B cell (primary cell): ENCODE results near the gene PTX4. TPM values are rescaled to one million over a fixed set of nuclear protein-coding genes. Genes with fewer than 3 reads are reported as not detected.

Experiments used
- ATAC-seq: fragments of 200-7000 bp; cut with Tn5 transposase; one replicate; pipeline ENCODE4 v1.10.0; 2021; ENCODE audit warnings: low read depth, mild to moderate bottlenecking, moderate number of reproducible peaks, moderate library complexity
- CTCF ChIA-PET: fragments of 350-600 bp; sonication (Branson Sonifier 250); formaldehyde crosslinking; loops from one replicate; lab custom pipeline; 2021; ENCODE audit warnings: antibody characterized with exemption, inconsistent platforms; lab: Charles Lee
- POLR2A ChIA-PET: fragments of 350-600 bp; sonication (Branson Sonifier 250); formaldehyde crosslinking; loops from one replicate; lab custom pipeline; 2021; ENCODE audit warnings: antibody characterized with exemption; lab: Charles Lee
- DNase-seq: peaks from one replicate; pipeline ENCODE4 v3.0.0; 2013
- H2AFZ ChIP-seq: 2 replicates; pipeline ENCODE4 v1.6.1; 2012; ENCODE audit warnings: mild to moderate bottlenecking, low read depth, low read length; ENCODE audit not compliant: insufficient read depth, poor library complexity, severe bottlenecking
- H3K27ac ChIP-seq, 2 donors: 1 replicate in 1 of 2; 2 replicates in 1 of 2; pipeline ENCODE4 v1.5.1; 2012 to 2013; ENCODE audit warnings: low read length in 2 of 2, mild to moderate bottlenecking in 2 of 2, moderate library complexity in 1 of 2
- H3K27me3 ChIP-seq, 4 experiments: fragments of 200-600 bp in 1 of 4; sonication (generic) in 1 of 4; replicated peaks in 1 of 4; 1 replicate in 2 of 4; 2 replicates in 2 of 4; pipeline versions ENCODE4 v1.6.1 to v1.7.0; 2013 to 2016; ENCODE audit warnings: low read length in 3 of 4, mild to moderate bottlenecking in 2 of 4, mixed read lengths in 1 of 4, moderate library complexity in 1 of 4; ENCODE audit not compliant: insufficient read depth in 4 of 4, control insufficient read depth in 3 of 4; ENCODE audit errors: control extremely low read depth in 1 of 4
- H3K36me3 ChIP-seq, 2 experiments: replicated peaks in 1 of 2; 1 replicate in 1 of 2; 2 replicates in 1 of 2; pipeline versions ENCODE4 v1.6.1 to v1.7.1; 2013; ENCODE audit warnings: low read length in 1 of 2; ENCODE audit not compliant: insufficient read depth in 2 of 2, control insufficient read depth in 1 of 2; ENCODE audit errors: control extremely low read depth in 1 of 2, extremely low read depth in 1 of 2
- H3K4me1 ChIP-seq, 2 donors: fragments of 200-600 bp in 1 of 2; sonication (generic) in 1 of 2; 1 replicate in 1 of 2; 2 replicates in 1 of 2; pipeline versions ENCODE4 v1.5.1 to v1.6.1; 2013 to 2017; ENCODE audit warnings: low read length in 2 of 2; ENCODE audit not compliant: control insufficient read depth in 2 of 2, insufficient read depth in 2 of 2
- H3K4me2 ChIP-seq: replicated peaks from 2 replicates; pipeline ENCODE3; 2012; ENCODE audit warnings: mild to moderate bottlenecking, low read depth, low read length; ENCODE audit not compliant: poor library complexity, severe bottlenecking
- H3K4me3 ChIP-seq, 5 experiments: fragments of 200-600 bp in 1 of 5; sonication (generic) in 1 of 5; 1 replicate in 3 of 5; 2 replicates in 2 of 5; pipeline versions ENCODE4 v1.5.1 to v1.7.0; 2011 to 2016; ENCODE audit warnings: low read length in 4 of 5, mild to moderate bottlenecking in 4 of 5, low read depth in 2 of 5, control low read depth in 1 of 5, moderate library complexity in 1 of 5; ENCODE audit not compliant: insufficient read depth in 1 of 5; ENCODE audit errors: control extremely low read depth in 1 of 5, extremely low read depth in 1 of 5
- H3K79me2 ChIP-seq: fragments of 200-600 bp; sonication (generic); one replicate; pipeline ENCODE4 v1.6.0; 2016; ENCODE audit warnings: low read length; ENCODE audit not compliant: control insufficient read depth, insufficient read depth
- H3K9ac ChIP-seq: fragments of 200-600 bp; sonication (generic); 2 replicates; pipeline ENCODE4 v1.6.1; 2017; ENCODE audit warnings: mild to moderate bottlenecking, low read length, moderate library complexity
- H3K9me3 ChIP-seq, 3 donors: one replicate each; pipeline versions ENCODE4 v1.6.1 to v1.7.1; 2013; ENCODE audit warnings: low read length in 2 of 3; ENCODE audit not compliant: control insufficient read depth in 2 of 3, insufficient read depth in 1 of 3; ENCODE audit errors: control extremely low read depth in 1 of 3
- H4K20me1 ChIP-seq: 2 replicates; pipeline ENCODE4 v1.6.0; 2012; ENCODE audit warnings: mild to moderate bottlenecking, low read length; ENCODE audit not compliant: insufficient read depth, control insufficient read depth, poor library complexity, severe bottlenecking
- H3K27ac Mint-ChIP-seq: one replicate; pipeline ENCODE4 v1.8.0; 2021; ENCODE audit warnings: mixed read lengths
- H3K27me3 Mint-ChIP-seq: one replicate; pipeline ENCODE4 v1.8.0; 2021; ENCODE audit warnings: mixed read lengths
- H3K4me1 Mint-ChIP-seq: one replicate; pipeline ENCODE4 v1.8.0; 2021; ENCODE audit warnings: mixed read lengths
- H3K4me3 Mint-ChIP-seq: one replicate; pipeline ENCODE4 v1.8.0; 2021; ENCODE audit warnings: mixed read lengths
- H3K9me3 Mint-ChIP-seq: one replicate; pipeline ENCODE4 v1.8.0; 2022; ENCODE audit warnings: mixed read lengths; ENCODE audit not compliant: insufficient read depth
- CTCF ChIP-seq: fragments of 200-600 bp; IDR thresholded peaks from one replicate; pipeline ENCODE4 v1.8.0; 2022; ENCODE audit warnings: antibody characterized with exemption, mild to moderate bottlenecking
- EZH2 ChIP-seq: IDR thresholded peaks from 2 replicates; pipeline ENCODE4 v1.6.1; 2012; ENCODE audit warnings: borderline replicate concordance, low read depth, mild to moderate bottlenecking, moderate library complexity, low read length; ENCODE audit not compliant: insufficient read depth, poor library complexity, severe bottlenecking
- WGBS: methylation state at CpG from one replicate; pipeline ENCODE4 v1.1.5; 2013; ENCODE audit warnings: missing lambda C conversion rate; ENCODE audit not compliant: insufficient coverage; 5-methylcytosine and 5-hydroxymethylcytosine counted together
- intact Hi-C: fragments of 100-400 bp; cut with micrococcal nuclease; formaldehyde crosslinking; loops from one replicate; pipeline ENCODE4 v1.10.0; 2022
- polyA plus RNA-seq: library from polyadenylated mRNA; depleted of rRNA; stranded (reverse); fragments of >200 nt; gene quantifications from 2 replicates; pipeline ENCODE4 v1.2.3, GENCODE V29; 2012
- total RNA-seq, 2 donors: library from RNA; stranded (reverse); fragments of 120-200 nt in 1 of 2; gene quantifications; 1 replicate in 1 of 2; 2 replicates in 1 of 2; pipeline versions ENCODE4 v1.2.3 to v1.2.4, GENCODE V29; 2013 to 2022

The PTX4 gene
- total and polyA plus RNA-seq, 2 donors (not counting 1 experiment from before 2014, with no cell fraction given), result 0.33 TPM; not detected in 1

GRCh38 chr16:1449201-1449788, 39.4 kb downstream of the PTX4 start:
- H3K4me3 Mint-ChIP-seq, result no peak overlapping the region

More at GRCh38 chr16:1449201-1449788, 39.4 kb downstream of the PTX4 start:
- Mint-ChIP-seq H3K4me1 (peaks cover 4% of the 10 kb centered on the region), H3K9me3 (no peaks in the 10 kb centered on the region), H3K27ac (no peak overlapping the region), H3K27me3 (no peaks in the 10 kb centered on the region)
- Histone ChIP-seq H4K20me1 (peaks cover 5% of the 10 kb centered on the region), H3K27me3 (no peaks in the 10 kb centered on the region), H3K4me1 (peaks cover 16 to 19% of the 10 kb centered on the region in 2 donors), H3K36me3 (peaks cover 0 to 77% of the 10 kb centered on the region in 2 experiments), H3K79me2 (peaks cover 16% of the 10 kb centered on the region), H3K27ac (no peak overlapping the region), H3K9ac (no peak overlapping the region), H2AFZ (no peak overlapping the region), H3K4me2 (no peak overlapping the region), H3K4me3 (no peak overlapping the region), H3K9me3 (no peaks in the 10 kb centered on the region)
- no peak for DNase-seq
- CTCF ChIA-PET, result no interaction called here
- POLR2A ChIA-PET, result no interaction called here
- no peak for TF ChIP-seq CTCF
- TF ChIP-seq EZH2, result no peak
- no peak for ATAC-seq
- WGBS, result 97% methylated on average over 25 of the region's 25 CpGs
- intact Hi-C loops, result no loop called here
